Neural progenitor cell (in vitro differentiated cells): ENCODE data around the gene FOXA1.

Experiments used
- CTCF ChIP-seq: fragments of 200-600 bp; sonication (generic); IDR thresholded peaks from 2 replicates; pipeline ENCODE4 v1.5.1; 2017; ENCODE audit warnings: antibody characterized with exemption, mild to moderate bottlenecking
- EZH2 ChIP-seq: fragments of 200-600 bp; sonication (generic); IDR thresholded peaks from 2 replicates; pipeline ENCODE4 v1.6.1; 2017; ENCODE audit warnings: antibody characterized with exemption, mild to moderate bottlenecking, moderate library complexity

- TF ChIP-seq CTCF, result no peak
- no peak for TF ChIP-seq EZH2
Measured at GRCh38 chr14:37600880-37601741, 6.1 kb upstream of the FOXA1 start.
